GM23248 (cell line): Measurements from ENCODE around the gene ACER3.

Source experiments
- EZH2 ChIP-seq: fragments of 200-600 bp; sonication (generic); IDR thresholded peaks from 2 replicates; pipeline ENCODE4 v1.6.1; 2018; ENCODE audit warnings: antibody characterized with exemption, mild to moderate bottlenecking; ENCODE audit not compliant: insufficient read depth, poor library complexity, severe bottlenecking
- EZH2phosphoT487 ChIP-seq: fragments of 200-600 bp; sonication (generic); IDR thresholded peaks from 2 replicates; pipeline ENCODE4 v1.6.1; 2018; ENCODE audit warnings: antibody characterized with exemption, moderate library complexity, mild to moderate bottlenecking, low read depth; ENCODE audit not compliant: insufficient read depth

DNA sequence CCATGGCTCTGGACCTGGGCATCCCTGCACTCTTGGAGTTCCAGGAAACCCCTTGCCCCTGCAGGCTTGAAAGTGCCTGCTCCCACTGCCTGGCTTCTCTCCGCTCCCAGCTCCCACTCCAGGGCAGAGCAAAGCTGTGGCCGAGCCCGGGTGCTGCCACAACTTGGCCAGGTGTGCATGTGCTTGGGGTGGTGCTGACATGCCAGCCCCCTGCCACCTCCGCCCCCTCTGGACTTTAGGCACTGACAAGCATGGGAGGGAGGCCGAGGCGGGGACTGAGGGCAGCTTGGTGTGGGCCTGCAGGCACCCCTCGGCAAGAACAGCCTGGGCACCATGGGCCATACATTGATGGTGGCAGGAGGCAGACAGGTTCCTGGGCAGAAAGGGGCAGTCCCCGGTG, 117.1 kb downstream of the ACER3 start:
- TF ChIP-seq EZH2: no peak
- TF ChIP-seq EZH2phosphoT487: no peak
